ENCODE measurements around the gene ACOX2.
A peak's percentile ranks its signal among the peaks of the same experiment; 100 is the strongest.

The ACOX2 gene

GRCh38 chr3:58507356-58508078 is 29.5 kb downstream of the ACOX2 start:
- DNase-seq (ENCODE audit: low read depth) = no peak

GRCh38 chr3:58502872-58503271 is 34.1 kb downstream of the ACOX2 start:
- no peak for DNase-seq (ENCODE audit: low read depth)

GRCh38 chr3:58497097-58497496 is 39.9 kb downstream of the ACOX2 start:
- DNase-seq (ENCODE audit: low read depth) = no peak

GRCh38 chr3:58496206-58496857 is 40.7 kb downstream of the ACOX2 start:
- no peak for DNase-seq (ENCODE audit: low read depth)

GRCh38 chr3:58495101-58495500 is 41.9 kb downstream of the ACOX2 start:
- no peak for DNase-seq (ENCODE audit: low read depth)

- no peak for DNase-seq (ENCODE audit: low read depth)
Observed at GRCh38 chr3:58494107-58494506, 42.9 kb downstream of the ACOX2 start.

GRCh38 chr3:58492494-58492905 is 44.5 kb downstream of the ACOX2 start:
- DNase-seq (ENCODE audit: low read depth) = no peak

GRCh38 chr3:58491506-58492402 is 45.2 kb downstream of the ACOX2 start, which contains the start of gene KCTD6:
Gene KCTD6 (plus strand): TSS chr3:58492096. CDS start chr3:58498756, 6,660 bp downstream.
- peak; percentile 79 for DNase-seq (ENCODE audit: low read depth)

GRCh38 chr3:58490860-58491501 is 46.0 kb downstream of the ACOX2 start:
- DNase-seq (ENCODE audit: low read depth) = no peak

- DNase-seq (ENCODE audit: low read depth) = no peak
Observed at GRCh38 chr3:58488967-58489366, 48.0 kb downstream of the ACOX2 start.

GRCh38 chr3:58487140-58487886 is 49.7 kb downstream of the ACOX2 start:
- DNase-seq (ENCODE audit: low read depth) = no peak

GRCh38 chr3:58485801-58486435 is 51.1 kb downstream of the ACOX2 start:
- DNase-seq (ENCODE audit: low read depth) = no peak

- DNase-seq (ENCODE audit: low read depth) = no peak
Observed at GRCh38 chr3:58484722-58485069, 52.3 kb downstream of the ACOX2 start.

- no peak for DNase-seq (ENCODE audit: low read depth)
Observed at GRCh38 chr3:58484045-58484721, 52.8 kb downstream of the ACOX2 start.

GRCh38 chr3:58482917-58483636 is 53.9 kb downstream of the ACOX2 start:
- no peak for DNase-seq (ENCODE audit: low read depth)

- no peak for DNase-seq (ENCODE audit: low read depth)
Observed at GRCh38 chr3:58480309-58480708, 56.7 kb downstream of the ACOX2 start.

GRCh38 chr3:58478781-58479180 is 58.2 kb downstream of the ACOX2 start:
- DNase-seq (ENCODE audit: low read depth) = no peak

GRCh38 chr3:58474967-58475578 is 61.9 kb downstream of the ACOX2 start:
- DNase-seq (ENCODE audit: low read depth) = no peak

- DNase-seq (ENCODE audit: low read depth) = no peak
Observed at GRCh38 chr3:58474348-58474911, 62.6 kb downstream of the ACOX2 start.

Data from stimulated activated CD4-positive, alpha-beta T cell treated with anti-CD3 and anti-CD28 coated beads, Interleukin-2, amount 100 ng/mL, for 4 hours (primary cell).